Chondrocyte (in vitro differentiated cells): ENCODE results near the gene ATG4D. TPM values are rescaled to one million over a fixed set of nuclear protein-coding genes. Genes with fewer than 3 reads are reported as not detected.

Source experiments
- DNase-seq: peaks from one replicate; pipeline ENCODE4 v3.0.0; 2021; ENCODE audit warnings: mixed read lengths, low spot score
- H3K27ac Mint-ChIP-seq: one replicate; pipeline ENCODE4 v1.8.0; 2021; ENCODE audit warnings: mild to moderate bottlenecking, moderate library complexity, mixed read lengths; ENCODE audit not compliant: unreplicated experiment
- H3K27me3 Mint-ChIP-seq: 2 replicates; pipeline ENCODE4 v1.8.0; 2021; ENCODE audit warnings: low read depth, mixed read lengths
- H3K36me3 Mint-ChIP-seq: 2 replicates; pipeline ENCODE4 v1.8.0; 2021; ENCODE audit warnings: low read depth, mixed read lengths
- H3K4me1 Mint-ChIP-seq: 2 replicates; pipeline ENCODE4 v1.8.0; 2021; ENCODE audit warnings: low read depth, mild to moderate bottlenecking, mixed read lengths
- H3K4me3 Mint-ChIP-seq: one replicate; pipeline ENCODE4 v1.8.0; 2021; ENCODE audit warnings: mild to moderate bottlenecking, moderate library complexity, mixed read lengths; ENCODE audit not compliant: unreplicated experiment
- H3K9me3 Mint-ChIP-seq: 2 replicates; pipeline ENCODE4 v1.8.0; 2021; ENCODE audit warnings: low read depth, mixed read lengths
- total RNA-seq: library from RNA; stranded (reverse); gene quantifications from 3 replicates; pipeline ENCODE4 v1.2.1, GENCODE V29; 2021
- TF ChIP-seq, protein P1 (sequence below): fragments of 200-600 bp; sonication (generic); IDR thresholded peaks from 2 replicates; pipeline ENCODE4 v1.5.0; 2021; ENCODE audit warnings: antibody characterized with exemption, mild to moderate bottlenecking, moderate library complexity

ATG4D gene
- total RNA-seq, 1 donor from 2014 or later = 23.2 TPM

DNA sequence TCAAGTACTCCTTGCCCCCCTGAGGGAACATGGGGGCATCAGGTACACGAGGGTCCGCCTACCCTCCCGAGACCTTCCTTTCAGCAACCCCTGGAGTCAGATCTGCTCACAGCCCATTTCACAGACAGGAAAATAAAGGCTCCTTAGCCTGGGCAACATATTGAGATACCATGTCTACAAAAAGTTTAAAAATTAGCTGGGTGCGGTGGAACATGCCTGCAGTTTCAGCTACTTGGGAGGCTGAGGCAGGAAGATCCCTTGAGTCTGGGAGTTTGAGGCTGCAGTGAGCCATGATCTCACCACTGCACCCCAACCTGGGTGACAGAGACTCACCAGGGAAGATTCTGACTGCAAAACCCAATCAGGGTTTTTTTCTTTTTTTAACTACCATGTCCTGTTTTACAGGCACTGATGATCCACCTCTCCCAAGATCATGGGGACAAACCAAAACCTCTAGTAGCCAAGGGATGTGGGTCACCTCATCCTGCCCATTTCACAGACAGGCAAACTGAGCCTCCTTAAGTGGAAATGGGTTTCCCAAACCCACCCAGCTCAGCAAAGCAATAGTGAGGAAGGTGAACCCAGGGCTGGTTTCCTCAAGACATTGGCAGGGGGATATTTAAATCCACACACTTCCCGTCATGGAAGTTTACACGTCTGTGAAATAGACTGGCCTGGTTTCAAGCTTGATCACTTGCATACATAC lies 31.5 kb downstream of the ATG4D start:
- Mint-ChIP-seq H3K36me3 (no peaks in the 10 kb centered on the region), H3K27me3 (no peaks in the 10 kb centered on the region), H3K4me3 (no peak overlapping the region), H3K27ac (no peak overlapping the region), H3K9me3 (no peaks in the 10 kb centered on the region), H3K4me1 (peaks cover 7% of the 10 kb centered on the region)
- no peak for DNase-seq
- TF ChIP-seq, protein P1, sequence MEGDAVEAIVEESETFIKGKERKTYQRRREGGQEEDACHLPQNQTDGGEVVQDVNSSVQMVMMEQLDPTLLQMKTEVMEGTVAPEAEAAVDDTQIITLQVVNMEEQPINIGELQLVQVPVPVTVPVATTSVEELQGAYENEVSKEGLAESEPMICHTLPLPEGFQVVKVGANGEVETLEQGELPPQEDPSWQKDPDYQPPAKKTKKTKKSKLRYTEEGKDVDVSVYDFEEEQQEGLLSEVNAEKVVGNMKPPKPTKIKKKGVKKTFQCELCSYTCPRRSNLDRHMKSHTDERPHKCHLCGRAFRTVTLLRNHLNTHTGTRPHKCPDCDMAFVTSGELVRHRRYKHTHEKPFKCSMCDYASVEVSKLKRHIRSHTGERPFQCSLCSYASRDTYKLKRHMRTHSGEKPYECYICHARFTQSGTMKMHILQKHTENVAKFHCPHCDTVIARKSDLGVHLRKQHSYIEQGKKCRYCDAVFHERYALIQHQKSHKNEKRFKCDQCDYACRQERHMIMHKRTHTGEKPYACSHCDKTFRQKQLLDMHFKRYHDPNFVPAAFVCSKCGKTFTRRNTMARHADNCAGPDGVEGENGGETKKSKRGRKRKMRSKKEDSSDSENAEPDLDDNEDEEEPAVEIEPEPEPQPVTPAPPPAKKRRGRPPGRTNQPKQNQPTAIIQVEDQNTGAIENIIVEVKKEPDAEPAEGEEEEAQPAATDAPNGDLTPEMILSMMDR = no peak

DNA sequence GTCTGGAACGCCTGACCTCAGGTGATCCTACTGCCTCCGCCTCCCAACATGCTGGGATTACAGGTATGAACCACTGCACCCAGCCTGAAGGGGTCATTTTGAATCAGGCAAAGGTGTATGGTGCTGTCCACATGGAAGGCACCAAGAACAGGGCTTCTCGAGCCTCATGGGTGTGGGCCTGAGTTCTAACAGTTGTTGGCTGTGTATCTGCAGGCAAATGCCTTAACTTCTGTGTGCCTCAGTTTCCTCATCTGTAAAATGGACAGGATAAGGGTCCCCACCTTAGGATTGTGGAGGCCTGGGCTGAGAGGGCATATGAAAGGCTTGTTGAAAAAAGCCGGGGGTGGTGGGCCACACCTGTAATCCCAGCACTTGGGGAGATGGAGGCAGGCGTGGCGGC lies 34.2 kb downstream of the ATG4D start:
- no peak for DNase-seq
- no peaks in the 10 kb centered on the region for H3K27me3 Mint-ChIP-seq
- no peaks in the 10 kb centered on the region for H3K36me3 Mint-ChIP-seq
- peaks cover 7% of the 10 kb centered on the region for H3K4me1 Mint-ChIP-seq
- no peaks in the 10 kb centered on the region for H3K9me3 Mint-ChIP-seq
- H3K27ac Mint-ChIP-seq = no peak overlapping the region
- TF ChIP-seq, protein P1 = no peak
- no peak overlapping the region for H3K4me3 Mint-ChIP-seq

DNA sequence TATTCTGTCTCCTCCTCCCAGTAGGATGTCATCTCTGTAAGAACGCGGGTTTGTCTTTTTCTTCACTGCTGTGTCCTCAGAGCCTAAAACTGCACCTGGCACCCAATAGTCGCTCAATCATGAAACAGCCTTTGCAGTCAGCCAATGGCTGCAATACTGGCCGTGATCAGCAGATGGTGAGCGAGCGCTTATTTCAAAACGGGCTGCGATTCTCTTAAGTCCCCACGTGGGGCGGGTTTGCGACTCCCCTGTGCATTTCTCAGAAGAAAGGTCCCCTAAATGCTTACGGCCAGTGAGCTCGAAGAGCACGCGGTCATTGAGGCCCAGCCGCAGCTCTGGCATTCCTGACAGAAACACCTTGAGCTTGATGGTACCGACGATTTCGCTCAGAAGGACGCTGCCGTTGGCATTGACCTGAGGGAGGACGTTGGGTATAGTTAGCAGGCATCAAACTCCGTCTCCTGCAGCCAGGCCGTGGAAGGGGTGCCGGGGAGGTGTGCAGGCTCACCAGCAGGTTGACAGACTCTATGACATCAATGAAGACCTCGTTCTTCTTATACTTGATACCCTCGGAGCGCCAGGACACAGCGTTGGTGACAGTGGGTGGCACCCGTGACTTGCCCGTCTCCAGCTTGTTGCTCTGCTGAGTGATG lies 37.4 kb downstream of the ATG4D start:
- Mint-ChIP-seq H3K27ac (no peak overlapping the region), H3K36me3 (no peaks in the 10 kb centered on the region)

DNA sequence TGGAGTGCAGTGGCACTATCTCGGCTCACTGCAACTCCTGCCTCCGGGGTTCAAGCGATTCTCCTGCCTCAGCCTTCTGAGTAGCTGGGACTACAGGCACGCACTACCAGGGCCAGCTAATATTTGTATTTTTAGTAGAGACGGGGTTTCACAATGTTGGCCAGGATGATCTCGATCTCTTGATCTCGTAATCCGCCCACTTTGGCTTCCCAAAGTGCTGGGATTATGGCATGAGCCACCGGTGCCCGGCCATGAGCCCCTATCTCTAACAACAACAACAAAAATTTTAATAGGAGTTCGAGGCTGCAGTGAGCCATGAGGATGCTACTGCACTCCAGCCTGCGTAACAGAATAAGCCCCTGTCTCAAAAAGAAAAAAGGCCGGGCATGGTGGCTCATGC lies 38.4 kb downstream of the ATG4D start:
- DNase-seq = no peak
- no peak overlapping the region for H3K27ac Mint-ChIP-seq
- H3K4me3 Mint-ChIP-seq = no peak overlapping the region
- no peaks in the 10 kb centered on the region for H3K36me3 Mint-ChIP-seq
- no peaks in the 10 kb centered on the region for H3K9me3 Mint-ChIP-seq
- TF ChIP-seq, protein P1 = no peak
- H3K4me1 Mint-ChIP-seq = peaks cover 5% of the 10 kb centered on the region
- H3K27me3 Mint-ChIP-seq = peaks cover 7% of the 10 kb centered on the region

More for the DNA sequence above, 37.4 kb downstream of the ATG4D start:
- H3K4me1 Mint-ChIP-seq = peaks cover 7% of the 10 kb centered on the region
- TF ChIP-seq, protein P1 = peak; percentile 99
- no peaks in the 10 kb centered on the region for H3K9me3 Mint-ChIP-seq
- H3K4me3 Mint-ChIP-seq = peak overlapping the region; percentile 29
- no peaks in the 10 kb centered on the region for H3K27me3 Mint-ChIP-seq
- DNase-seq = no peak

DNA sequence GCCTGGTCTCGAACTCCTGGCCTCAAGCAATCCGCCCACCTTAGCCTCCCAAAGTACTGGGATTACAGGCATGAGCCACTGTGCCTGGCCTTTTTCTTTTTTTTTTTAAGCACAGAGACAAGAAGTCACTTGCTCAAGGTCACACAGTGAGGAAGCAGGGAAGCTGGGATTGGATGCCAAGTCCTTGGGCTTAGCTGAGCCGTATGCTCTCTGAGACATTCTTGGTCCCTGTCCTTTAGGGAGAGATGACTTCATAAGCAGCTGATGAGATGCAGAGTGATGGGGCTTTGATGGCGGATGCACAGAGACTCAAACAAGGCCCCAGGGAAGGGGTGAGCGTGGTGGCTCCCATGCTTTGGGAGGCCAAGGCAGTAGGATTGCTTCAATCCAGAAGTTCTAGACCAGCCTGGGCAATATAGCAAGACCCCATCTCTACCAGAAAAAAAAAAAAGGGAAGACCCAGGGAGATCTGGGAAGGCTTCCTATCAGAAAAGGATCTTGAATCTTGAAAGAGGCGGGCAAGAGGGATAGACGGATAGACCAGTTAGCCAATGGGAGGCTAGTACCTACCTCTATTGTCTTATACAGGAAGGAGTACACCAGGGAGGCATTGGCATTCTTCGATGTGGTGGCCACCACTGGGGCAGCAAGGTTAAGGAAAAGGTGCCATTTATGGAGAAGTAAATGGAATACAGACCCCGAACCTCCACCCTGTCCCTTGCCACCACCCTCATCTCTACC lies 39.5 kb downstream of the ATG4D start:
- peaks cover 6% of the 10 kb centered on the region for H3K36me3 Mint-ChIP-seq
- peaks cover 3% of the 10 kb centered on the region for H3K4me1 Mint-ChIP-seq
- H3K9me3 Mint-ChIP-seq = no peaks in the 10 kb centered on the region
- H3K4me3 Mint-ChIP-seq = no peak overlapping the region
- no peak overlapping the region for H3K27ac Mint-ChIP-seq
- TF ChIP-seq, protein P1 = no peak
- no peak for DNase-seq
- peaks cover 15% of the 10 kb centered on the region for H3K27me3 Mint-ChIP-seq
